HepG2 (cell line): Measurements from ENCODE around the gene SARS2. TPM values are rescaled to one million over a fixed set of nuclear protein-coding genes. Genes with fewer than 3 reads are reported as not detected.

Source experiments
- CCAR2 ChIP-seq: fragments of 200-400 bp; formaldehyde crosslinking; optimal IDR thresholded peaks from 2 replicates; pipeline ENCODE3; 2018; ENCODE audit warnings: low read depth, mild to moderate bottlenecking, low read length, moderate library complexity
- EP300 ChIP-seq, 3 experiments: sonication (generic) in 1 of 3; formaldehyde crosslinking in 1 of 3; IDR thresholded peaks; 2 replicates each; pipeline versions ENCODE4 v1.5.1 to v1.6.1; 2011 to 2020; ENCODE audit warnings: low read depth in 2 of 3, low read length in 2 of 3, borderline replicate concordance in 1 of 3, improper control_type of control experiment in 1 of 3, mild to moderate bottlenecking in 1 of 3, missing genetic modification reagents in 1 of 3, moderate library complexity in 1 of 3
- GATAD1 ChIP-seq: IDR thresholded peaks from 2 replicates; pipeline ENCODE4 v1.6.1; 2016; ENCODE audit warnings: missing genetic modification reagents, missing compliant biosample characterization
- HMGXB3 ChIP-seq: sonication (generic); formaldehyde crosslinking; IDR thresholded peaks from 2 replicates; pipeline ENCODE4 v1.4.0; 2020; ENCODE audit warnings: missing genetic modification reagents, borderline replicate concordance
- LCORL ChIP-seq, 2 experiments: fragments of 450-650 bp in 1 of 2; sonication (generic) in 1 of 2; formaldehyde crosslinking in 1 of 2; IDR thresholded peaks; 2 replicates each; pipeline versions ENCODE4 v1.5.0 to v1.6.1; 2017 to 2020; ENCODE audit warnings: antibody characterized with exemption in 1 of 2, missing genetic modification reagents in 1 of 2
- POLR2G ChIP-seq: fragments of 200-400 bp; formaldehyde crosslinking; IDR thresholded peaks from 2 replicates; pipeline ENCODE4 v1.6.1; 2018; ENCODE audit warnings: mild to moderate bottlenecking, low read depth, low read length, moderate library complexity
- RERE ChIP-seq: IDR thresholded peaks from 2 replicates; pipeline ENCODE4 v1.6.1; 2016; ENCODE audit warnings: low read depth, missing genetic modification reagents, missing compliant biosample characterization
- SP5 ChIP-seq: IDR thresholded peaks from 2 replicates; pipeline ENCODE4 v1.6.1; 2016; ENCODE audit warnings: low read depth, borderline replicate concordance
- TBX2 ChIP-seq: sonication (generic); formaldehyde crosslinking; IDR thresholded peaks from 2 replicates; pipeline ENCODE4 v1.5.0; 2020; ENCODE audit warnings: missing genetic modification reagents, mild to moderate bottlenecking, borderline replicate concordance
- THAP11 ChIP-seq: IDR thresholded peaks from 2 replicates; pipeline ENCODE4 v1.6.1; 2016; ENCODE audit warnings: missing biosample characterization, missing genetic modification reagents
- TRAFD1 ChIP-seq: sonication (generic); formaldehyde crosslinking; IDR thresholded peaks from 2 replicates; pipeline ENCODE4 v1.5.1; 2020; ENCODE audit warnings: missing genetic modification reagents, mild to moderate bottlenecking, borderline replicate concordance
- ZFP82 ChIP-seq: sonication (generic); formaldehyde crosslinking; IDR thresholded peaks from 2 replicates; pipeline ENCODE4 v1.5.1; 2020; ENCODE audit warnings: mild to moderate bottlenecking, missing genetic modification reagents, borderline replicate concordance
- ZNF431 ChIP-seq: sonication (generic); formaldehyde crosslinking; IDR thresholded peaks from 2 replicates; pipeline ENCODE4 v1.9.0; 2022; ENCODE audit warnings: missing genetic modification reagents, low read depth, mild to moderate bottlenecking, borderline replicate concordance
- ZNF780A ChIP-seq: sonication (generic); formaldehyde crosslinking; IDR thresholded peaks from 2 replicates; pipeline ENCODE4 v1.8.0; 2022; ENCODE audit warnings: mild to moderate bottlenecking, missing genetic modification reagents, moderate library complexity
- ZSCAN12 ChIP-seq: sonication (generic); formaldehyde crosslinking; IDR thresholded peaks from 2 replicates; pipeline ENCODE4 v1.9.0; 2021; ENCODE audit warnings: mild to moderate bottlenecking, missing genetic modification reagents
- polyA plus RNA-seq, 8 experiments: library from polyadenylated mRNA; depleted of rRNA in 3 of 8; stranded (reverse) in 7 of 8; unstranded in 1 of 8; fragments of >200 nt; fragmentation: Illumina TruSeq in 4 of 8; extraction: Trizol in 4 of 8; gene quantifications; 2 replicates each; pipeline versions ENCODE4 v1.2.1 to v1.2.3, GENCODE V29; 2011 to 2016; ENCODE audit warnings: low read depth in 4 of 8, missing spikeins in 1 of 8, mixed read lengths in 1 of 8; ENCODE audit not compliant: insufficient read depth in 1 of 8
- total RNA-seq, 5 experiments: library from RNA; depleted of rRNA; stranded (reverse); fragments of >200 nt; fragmentation: Illumina TruSeq; extraction: Trizol; gene quantifications; 2 replicates each; pipeline ENCODE4 v1.2.3, GENCODE V29; 2016; ENCODE audit warnings: low read depth in 1 of 5

Gene SARS2
- total and polyA plus RNA-seq, 2 of the 13 experiments (the other 11 are each of a cell fraction or from before 2014, with no cell fraction given), result 40.0 to 48.6 TPM

GRCh38 chr19:38952395-38953165 lies 22.0 kb upstream of the SARS2 start (continued):
- 0 out of 2 replicates have a peak, but pooled peaks have one; percentile 23 for TF ChIP-seq GATAD1 (CRISPR knock-in tag)
- 0 out of 2 replicates have a peak, but pooled peaks have one; percentile 28 for TF ChIP-seq ZNF431
- TF ChIP-seq TBX2 (CRISPR knock-in tag), result peak; percentile 28; the same call in 1 of the 2 replicates
- peak; percentile 74 for TF ChIP-seq CCAR2
- TF ChIP-seq LCORL (IDR thresholded peaks at IDR 0.05), result no peak
- TF ChIP-seq LCORL (CRISPR knock-in tag; IDR thresholded peaks at IDR 0.05), result 0 out of 2 replicates have a peak, but pooled peaks have one; percentile 54
- TF ChIP-seq THAP11 (CRISPR knock-in tag), result 0 out of 2 replicates have a peak, but pooled peaks have one; percentile 35
- TF ChIP-seq ZFP82 (CRISPR knock-in tag), result no peak
- TF ChIP-seq HMGXB3 (CRISPR knock-in tag), result 0 out of 2 replicates have a peak, but pooled peaks have one; percentile 33
- no peak for TF ChIP-seq ZNF780A (CRISPR knock-in tag)
- no peak for TF ChIP-seq SP5 (CRISPR knock-in tag)
- TF ChIP-seq RERE (CRISPR knock-in tag), result no peak
- TF ChIP-seq ZSCAN12 (CRISPR knock-in tag), result no peak
- no peak for TF ChIP-seq TRAFD1 (CRISPR knock-in tag)
- peak; percentile 59 for TF ChIP-seq POLR2G
- no peak for TF ChIP-seq EP300 (IDR thresholded peaks at IDR 0.05; ENCODE audit: low read depth in 2 of 2, low read length in 2 of 2)
- peak; percentile 36; the same call in 1 of the 2 replicates for TF ChIP-seq EP300 (CRISPR knock-in tag; IDR thresholded peaks at IDR 0.05; ENCODE audit: borderline replicate concordance)
